ENCODE measurements around the gene TRAPPC12. TPM values are rescaled to one million over a fixed set of nuclear protein-coding genes. Genes with fewer than 3 reads are reported as not detected.
"Not testable (repeated sequence)": the region's sequence is repeated elsewhere in the genome, so short reads cannot be mapped to it uniquely, and the experiment has no call there.

TRAPPC12 gene
- total RNA-seq, 1 donor from 2014 or later = 91.7 TPM

DNA sequence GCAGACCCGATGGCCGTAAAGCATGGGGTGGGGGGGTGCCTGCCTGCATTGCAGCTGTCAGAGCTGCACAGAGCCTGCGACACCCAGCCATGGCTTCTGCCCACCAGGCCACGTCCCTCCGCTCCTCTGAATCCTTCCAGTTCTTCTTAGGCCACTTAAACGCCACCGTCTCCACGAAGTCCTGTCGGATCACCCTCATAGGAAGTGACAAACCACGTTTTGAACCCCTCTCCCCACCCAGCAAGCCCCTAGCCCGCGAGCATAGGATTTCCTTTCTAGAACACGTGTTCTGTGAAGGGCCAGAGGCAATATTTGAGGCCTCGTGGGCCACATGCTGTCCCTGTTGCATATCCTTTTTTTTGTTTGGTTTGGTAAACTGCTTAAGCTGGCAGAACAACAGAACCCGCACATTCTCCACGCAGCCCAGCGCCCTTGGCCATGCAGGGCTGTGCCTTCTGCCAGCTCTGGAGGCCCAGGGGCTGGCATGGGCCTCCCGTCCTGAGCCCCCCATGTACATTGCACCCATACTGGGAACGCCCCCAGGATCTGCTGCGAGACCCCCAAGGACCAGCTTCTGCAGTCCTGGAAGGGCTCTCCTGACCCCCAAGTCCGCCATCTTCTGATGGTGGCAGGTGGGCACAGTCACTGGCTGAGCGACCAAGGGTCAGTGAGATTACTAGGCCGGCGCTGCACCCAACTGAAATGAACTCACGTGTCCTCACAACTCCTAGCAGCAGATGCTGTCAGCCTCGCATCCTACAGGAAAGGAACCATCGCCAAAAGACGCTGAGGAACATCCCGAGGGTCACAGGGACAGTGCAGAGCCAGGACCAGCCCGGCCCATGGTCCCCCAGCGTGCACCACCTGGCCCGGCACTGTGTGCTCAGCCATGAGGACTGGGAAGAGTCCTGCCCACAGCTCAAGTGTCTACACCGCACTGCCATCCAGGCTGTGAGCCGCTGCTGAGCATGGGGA, 104.8 kb downstream of the TRAPPC12 start:
- no peak overlapping the region for H3K27ac Mint-ChIP-seq

DNA sequence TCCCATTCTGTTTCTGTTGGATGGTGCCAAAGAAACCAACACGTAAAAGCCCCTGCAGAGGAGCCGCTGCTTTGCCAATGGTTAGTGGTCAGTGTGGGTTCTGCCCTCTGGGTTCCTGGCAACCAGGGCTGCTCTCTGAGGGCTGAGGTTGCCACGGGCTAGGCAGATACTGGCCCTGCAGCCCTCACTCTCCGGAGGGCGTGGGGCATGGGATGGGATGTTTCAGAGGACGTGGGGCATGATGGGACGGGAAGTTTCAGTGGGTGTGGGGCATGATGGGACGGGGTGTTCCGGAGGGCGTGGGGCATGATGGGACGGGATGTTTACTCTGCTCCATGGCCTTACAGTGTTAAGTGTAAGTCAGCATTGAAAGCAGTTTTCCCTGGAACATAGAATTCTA, 105.7 kb downstream of the TRAPPC12 start:
- Mint-ChIP-seq H3K9me3 (no peaks in the 10 kb centered on the region), H3K27me3 (no peaks in the 10 kb centered on the region), H3K36me3 (ENCODE audit: low read depth) (peaks cover 5% of the 10 kb centered on the region), H3K4me3 (no peak overlapping the region), H3K4me1 (peaks cover 4% of the 10 kb centered on the region), H3K27ac (no peak overlapping the region)
- intact Hi-C loops (cut with micrococcal nuclease) = no loop called here
- DNase-seq = no peak

More for the DNA sequence above, 104.8 kb downstream of the TRAPPC12 start:
- H3K27me3 Mint-ChIP-seq = no peaks in the 10 kb centered on the region
- peaks cover 4% of the 10 kb centered on the region for H3K4me1 Mint-ChIP-seq
- peaks cover 7% of the 10 kb centered on the region for H3K36me3 Mint-ChIP-seq (ENCODE audit: low read depth)
- no peak for DNase-seq
- H3K9me3 Mint-ChIP-seq = no peaks in the 10 kb centered on the region
- intact Hi-C loops (cut with micrococcal nuclease) = no loop called here
- no peak overlapping the region for H3K4me3 Mint-ChIP-seq

DNA sequence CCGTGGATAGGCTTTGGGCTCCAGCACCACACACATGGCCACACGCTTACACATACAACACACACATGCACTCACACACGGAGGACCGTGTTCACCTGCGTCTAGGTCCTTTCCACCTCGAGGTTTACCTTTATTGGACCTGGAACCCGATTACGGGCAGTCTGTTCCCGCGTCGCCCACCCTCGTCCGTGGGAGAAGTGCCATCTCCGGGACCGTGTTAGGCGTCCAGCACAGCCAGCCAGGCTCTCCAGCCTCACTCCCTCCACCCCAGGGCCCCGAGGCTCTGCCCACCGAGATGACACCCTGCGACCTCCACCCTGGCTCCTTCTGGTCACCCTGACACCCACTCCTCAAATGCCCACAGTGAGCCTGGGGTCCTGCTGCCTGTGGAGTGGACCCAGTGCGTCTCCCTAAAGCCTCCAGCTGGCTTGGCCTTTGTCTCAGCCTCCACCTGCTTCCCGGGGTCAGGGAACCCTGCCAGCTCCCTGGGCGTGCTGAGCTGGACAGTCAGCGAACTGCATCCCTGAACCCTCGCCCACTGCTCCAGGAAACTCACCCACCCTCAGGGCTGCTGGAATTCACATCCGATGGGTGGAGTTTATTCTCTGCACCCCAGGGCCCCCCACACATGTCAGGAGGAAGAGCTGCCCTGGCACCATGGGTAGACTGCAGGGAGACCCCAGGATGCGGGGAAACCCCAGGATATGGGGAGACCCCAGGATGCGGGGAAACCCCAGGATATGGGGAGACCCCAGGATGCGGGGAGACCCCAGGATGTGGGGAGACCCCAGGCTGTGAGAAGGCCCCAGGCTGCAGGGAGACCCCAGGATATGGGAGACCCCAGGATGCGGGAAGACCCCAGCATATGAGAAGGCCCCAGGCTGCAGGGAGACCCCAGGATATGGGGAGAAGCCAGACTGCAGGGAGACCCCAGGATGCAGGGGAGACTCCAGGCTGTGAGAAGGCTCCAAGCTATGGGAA, 106.8 kb downstream of the TRAPPC12 start:
- no peaks in the 10 kb centered on the region for H3K4me1 Mint-ChIP-seq
- H3K9me3 Mint-ChIP-seq = no peaks in the 10 kb centered on the region
- no peaks in the 10 kb centered on the region for H3K27me3 Mint-ChIP-seq
- H3K36me3 Mint-ChIP-seq (ENCODE audit: low read depth) = no peaks in the 10 kb centered on the region
- intact Hi-C loops (cut with micrococcal nuclease) = no loop called here
- H3K27ac Mint-ChIP-seq = no peak overlapping the region
- no peak overlapping the region for H3K4me3 Mint-ChIP-seq
- DNase-seq = no peak

DNA sequence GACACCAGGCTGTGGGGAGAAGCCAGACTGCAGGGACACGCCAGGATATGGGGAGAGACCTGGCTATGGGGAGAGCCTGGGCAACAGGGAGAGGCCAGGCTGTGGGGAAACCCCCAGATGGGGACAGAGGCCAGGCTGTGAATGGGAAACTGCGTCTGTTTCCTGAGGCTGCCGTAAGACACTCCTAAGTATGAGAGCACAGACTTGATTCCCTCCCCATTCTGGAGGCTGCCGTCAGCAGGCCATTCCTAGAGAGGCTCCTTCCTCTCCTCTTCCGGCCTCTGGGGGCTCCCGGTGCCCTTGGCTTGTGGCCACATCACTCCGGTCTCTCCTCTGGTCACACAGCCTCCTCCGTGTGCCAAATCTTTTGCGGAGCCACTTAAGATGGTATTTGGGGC, 107.5 kb downstream of the TRAPPC12 start:
- Mint-ChIP-seq H3K4me1 (no peaks in the 10 kb centered on the region), H3K27ac (no peak overlapping the region), H3K36me3 (ENCODE audit: low read depth) (no peaks in the 10 kb centered on the region)

DNA sequence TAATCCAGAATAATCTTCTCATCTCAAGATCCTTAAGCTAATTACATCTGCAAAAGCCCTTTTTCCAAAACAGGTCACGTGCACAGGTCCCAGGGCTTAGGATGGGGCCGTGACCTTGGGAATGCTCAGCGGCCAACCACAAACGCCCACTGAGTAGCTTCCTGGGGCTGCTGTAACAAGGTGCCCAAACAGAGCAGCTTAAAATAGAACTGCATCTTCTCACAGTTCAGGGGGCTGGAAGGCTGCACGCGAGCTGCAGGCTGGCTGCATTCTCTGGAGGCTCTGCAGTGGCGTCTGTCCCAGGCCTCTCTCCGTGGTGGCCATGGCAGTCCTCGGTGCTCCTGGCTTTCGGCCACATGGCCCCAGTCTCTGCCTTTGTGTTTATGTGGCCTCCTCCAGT, 107.9 kb downstream of the TRAPPC12 start:
- intact Hi-C loops (cut with micrococcal nuclease) = no loop called here
- Mint-ChIP-seq H3K4me3 (no peak overlapping the region), H3K9me3 (no peaks in the 10 kb centered on the region), H3K27ac (no peak overlapping the region), H3K4me1 (no peaks in the 10 kb centered on the region), H3K27me3 (no peaks in the 10 kb centered on the region), H3K36me3 (ENCODE audit: low read depth) (no peaks in the 10 kb centered on the region)
- DNase-seq = no peak

More for the DNA sequence above, 107.5 kb downstream of the TRAPPC12 start:
- DNase-seq = no peak
- no peak overlapping the region for H3K4me3 Mint-ChIP-seq
- no peaks in the 10 kb centered on the region for H3K9me3 Mint-ChIP-seq
- no peaks in the 10 kb centered on the region for H3K27me3 Mint-ChIP-seq
- intact Hi-C loops (cut with micrococcal nuclease) = no loop called here

DNA sequence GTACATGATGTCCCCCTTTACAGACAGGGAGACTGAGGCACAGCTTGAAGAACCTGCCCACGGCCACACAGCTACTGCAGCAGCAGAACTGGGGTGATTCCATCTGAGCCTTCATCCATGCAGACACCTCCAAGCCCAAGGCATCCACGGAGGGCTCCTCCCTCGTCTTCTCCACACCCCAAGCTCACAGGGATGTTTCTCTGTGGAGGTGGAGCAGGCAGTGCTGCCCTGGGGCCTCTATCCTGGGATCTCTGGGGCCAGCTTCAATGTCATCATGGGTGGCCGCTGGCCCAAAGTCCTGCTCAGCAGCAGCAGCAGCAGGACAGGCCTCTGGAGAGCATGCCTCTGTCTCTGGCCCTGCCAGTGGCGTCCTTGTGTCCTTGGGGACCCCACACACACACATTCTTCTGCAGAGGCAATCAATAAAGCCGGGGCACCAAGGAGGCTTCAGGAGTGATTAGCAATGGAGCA, 108.6 kb downstream of the TRAPPC12 start:
- Mint-ChIP-seq H3K4me3 (no peak overlapping the region), H3K36me3 (ENCODE audit: low read depth) (no peaks in the 10 kb centered on the region), H3K27ac (no peak overlapping the region), H3K9me3 (no peaks in the 10 kb centered on the region), H3K27me3 (no peaks in the 10 kb centered on the region), H3K4me1 (no peaks in the 10 kb centered on the region)
- no peak for DNase-seq
- intact Hi-C loops (cut with micrococcal nuclease) = no loop called here

DNA sequence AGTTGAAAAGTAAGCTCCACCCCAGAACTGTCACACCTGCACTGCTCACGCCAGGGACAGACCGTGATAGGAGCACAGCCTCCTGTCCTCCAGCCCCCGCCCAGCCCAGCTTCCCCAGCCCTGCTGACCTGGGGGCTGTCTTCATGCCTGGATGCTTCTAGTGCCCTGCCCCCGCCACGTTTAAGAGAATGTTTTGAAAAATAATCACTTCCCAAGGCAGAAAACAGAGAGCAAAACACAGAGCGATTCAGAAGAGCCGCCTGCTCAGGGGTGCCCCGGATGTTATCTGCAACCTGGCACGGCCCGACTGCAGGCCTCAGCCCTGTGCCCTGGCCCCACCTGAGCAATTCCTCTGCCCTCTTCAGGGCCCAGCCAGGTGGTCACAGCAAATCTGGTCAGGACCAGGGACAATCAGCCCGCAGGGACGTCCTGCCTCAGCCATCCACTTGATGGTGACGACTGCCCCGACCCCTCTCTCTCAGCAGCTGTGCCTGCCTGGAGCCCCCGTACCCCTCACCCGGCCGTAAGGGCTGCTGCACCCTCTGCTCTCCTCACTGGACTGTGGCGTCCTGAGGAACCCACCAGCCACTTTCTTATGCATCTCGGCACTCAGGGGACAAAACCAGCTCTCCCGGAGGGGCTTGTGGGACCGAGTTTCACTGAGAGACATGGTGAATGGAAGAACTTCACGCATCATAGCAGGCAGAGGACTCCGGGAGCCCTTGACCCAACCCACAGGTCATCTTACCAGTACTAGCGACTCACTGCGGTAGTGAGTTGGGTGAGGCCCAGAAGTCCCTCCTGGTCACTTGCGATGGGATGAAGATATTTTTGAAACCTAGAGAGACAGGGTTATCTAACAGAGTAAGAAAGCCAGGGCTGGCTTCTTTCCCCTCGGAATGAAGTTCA, 109.6 kb downstream of the TRAPPC12 start:
- no peak overlapping the region for H3K4me3 Mint-ChIP-seq
- H3K9me3 Mint-ChIP-seq = no peaks in the 10 kb centered on the region
- no peak overlapping the region for H3K27ac Mint-ChIP-seq
- no peaks in the 10 kb centered on the region for H3K27me3 Mint-ChIP-seq
- peaks cover 1% of the 10 kb centered on the region for H3K4me1 Mint-ChIP-seq
- no peaks in the 10 kb centered on the region for H3K36me3 Mint-ChIP-seq (ENCODE audit: low read depth)
- intact Hi-C loops (cut with micrococcal nuclease) = no loop called here
- no peak for DNase-seq

DNA sequence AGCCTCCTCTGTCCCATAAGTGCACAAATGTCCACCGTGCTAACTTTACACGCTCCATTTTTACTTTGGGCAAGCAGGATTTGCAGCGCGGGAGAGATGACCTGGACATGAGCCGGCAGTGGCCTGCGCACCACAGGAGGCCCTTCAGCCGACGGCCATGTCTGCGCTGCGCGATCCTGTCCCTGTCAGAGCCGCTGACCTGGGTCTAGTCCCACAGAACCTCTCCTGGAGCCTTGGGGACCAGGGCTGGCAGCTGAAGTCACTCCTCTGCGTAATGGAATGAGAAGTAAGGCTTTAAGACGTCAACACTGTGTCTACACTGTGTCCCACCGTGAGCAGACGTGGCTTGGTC, 110.2 kb downstream of the TRAPPC12 start:
- Mint-ChIP-seq H3K4me1 (peaks cover 1% of the 10 kb centered on the region), H3K4me3 (no peak overlapping the region), H3K9me3 (no peaks in the 10 kb centered on the region), H3K27ac (no peak overlapping the region), H3K36me3 (ENCODE audit: low read depth) (no peaks in the 10 kb centered on the region), H3K27me3 (no peaks in the 10 kb centered on the region)
- DNase-seq = no peak
- intact Hi-C loops (cut with micrococcal nuclease) = no loop called here

DNA sequence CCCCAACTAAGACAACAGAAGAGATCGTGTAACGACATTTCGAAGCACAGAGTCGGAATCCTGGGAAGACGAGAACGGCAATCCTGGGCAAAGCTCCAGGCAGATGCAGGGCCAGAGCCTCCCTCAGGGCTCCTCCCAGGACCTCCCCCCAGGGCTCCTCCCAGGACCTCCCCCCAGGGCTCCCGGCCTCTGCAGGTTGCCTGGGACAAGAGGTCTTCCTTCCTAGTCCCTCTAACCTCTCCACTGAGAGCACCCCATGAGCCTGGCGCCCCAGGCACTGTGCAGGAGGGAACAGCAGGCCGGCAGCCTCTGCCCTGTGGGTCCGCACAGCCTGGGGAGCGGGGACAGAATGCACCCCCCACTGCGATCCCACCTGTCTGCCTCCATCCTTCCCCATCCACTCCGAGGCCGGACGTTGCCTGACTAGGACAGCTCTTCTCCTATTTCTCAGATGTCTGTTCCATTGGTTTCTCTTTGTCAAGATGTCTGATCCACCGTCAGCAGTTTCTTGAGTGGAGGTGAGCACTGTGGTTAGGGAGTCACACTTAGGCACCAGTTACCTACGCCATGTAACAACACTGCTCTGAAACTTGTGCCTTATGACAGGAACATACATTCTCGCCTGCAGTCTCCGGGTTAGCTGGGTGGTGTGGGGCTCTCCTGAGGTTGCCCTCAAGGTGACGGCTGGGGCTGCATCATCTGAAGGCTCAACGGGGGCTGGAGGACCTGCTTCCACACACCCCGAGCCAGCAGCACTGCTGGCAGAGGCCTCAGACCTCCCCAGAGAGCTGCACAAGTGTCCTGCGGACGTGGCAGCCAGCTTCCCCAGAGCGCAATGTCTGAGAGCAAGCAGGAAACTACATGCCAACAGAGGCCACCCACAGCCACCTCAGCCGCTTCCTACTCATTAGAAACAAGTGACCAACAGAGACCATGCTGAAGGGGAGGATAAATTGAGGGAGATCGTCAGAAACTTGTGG, 111.0 kb downstream of the TRAPPC12 start:
- no peaks in the 10 kb centered on the region for H3K36me3 Mint-ChIP-seq (ENCODE audit: low read depth)
- H3K27ac Mint-ChIP-seq = no peak overlapping the region
- H3K27me3 Mint-ChIP-seq = no peaks in the 10 kb centered on the region
- no peak for DNase-seq
- H3K4me3 Mint-ChIP-seq = no peak overlapping the region
- H3K4me1 Mint-ChIP-seq = peaks cover 1% of the 10 kb centered on the region
- intact Hi-C loops (cut with micrococcal nuclease) = no loop called here
- no peaks in the 10 kb centered on the region for H3K9me3 Mint-ChIP-seq

DNA sequence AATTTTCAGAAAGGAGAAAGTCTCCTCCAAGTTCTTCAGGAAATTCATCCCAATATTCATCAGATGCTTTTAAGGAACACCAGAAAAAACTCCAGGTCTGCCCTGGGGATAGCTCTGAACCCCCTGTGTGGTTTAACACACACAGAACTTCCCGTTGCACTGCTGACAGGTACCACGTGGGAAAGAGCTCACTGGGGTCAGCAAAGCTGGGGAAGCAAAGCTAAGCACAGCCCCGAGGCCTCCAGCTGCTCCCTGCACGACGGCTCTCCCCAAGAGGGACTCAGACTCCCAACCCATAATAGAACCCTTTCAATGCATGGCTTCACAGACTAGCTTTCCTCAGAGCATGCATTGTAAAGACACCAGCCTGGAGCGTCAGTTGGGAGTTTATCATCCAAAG, 111.8 kb downstream of the TRAPPC12 start:
- peaks cover 1% of the 10 kb centered on the region for H3K4me1 Mint-ChIP-seq
- H3K9me3 Mint-ChIP-seq = no peaks in the 10 kb centered on the region
- intact Hi-C loops (cut with micrococcal nuclease) = no loop called here
- peaks cover 3% of the 10 kb centered on the region for H3K36me3 Mint-ChIP-seq (ENCODE audit: low read depth)
- DNase-seq = no peak
- no peak overlapping the region for H3K27ac Mint-ChIP-seq
- H3K27me3 Mint-ChIP-seq = no peaks in the 10 kb centered on the region
- no peak overlapping the region for H3K4me3 Mint-ChIP-seq

DNA sequence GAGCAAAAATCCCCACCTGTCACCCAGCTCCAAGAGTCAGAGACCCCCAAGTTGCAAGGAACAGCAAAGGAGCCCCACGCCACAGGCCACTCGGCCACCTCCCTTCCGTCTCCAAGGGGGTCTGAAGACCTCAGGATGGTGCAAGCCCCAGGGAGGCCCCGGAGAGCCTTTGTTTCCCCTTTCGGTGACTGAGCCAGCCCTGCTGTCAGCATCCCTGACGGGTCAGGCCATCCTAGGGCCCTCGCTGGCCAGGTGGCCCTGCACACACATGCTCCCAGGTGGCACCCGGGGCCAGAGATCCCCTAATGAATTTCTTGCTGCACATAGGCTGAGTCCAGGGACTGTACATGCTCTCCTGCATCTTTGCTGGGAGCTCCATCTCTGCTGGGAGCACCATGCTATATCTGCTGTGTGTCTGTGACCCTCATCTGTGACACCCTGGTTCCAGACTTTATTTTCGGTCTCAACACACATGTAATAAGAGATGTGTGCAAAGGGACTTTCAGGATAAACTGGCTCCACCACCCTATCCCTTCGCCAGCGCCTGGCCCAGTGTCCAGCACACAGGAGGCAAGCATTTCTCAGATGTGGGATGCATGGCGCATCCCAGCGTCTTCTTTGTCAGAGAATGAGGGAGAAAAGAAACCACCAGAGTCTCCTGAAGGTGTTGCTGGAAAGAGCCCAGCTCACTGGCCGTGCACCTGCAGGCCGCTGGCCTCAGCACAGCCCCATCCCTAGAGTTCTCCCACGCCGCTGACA, 112.4 kb downstream of the TRAPPC12 start:
- peaks cover 3% of the 10 kb centered on the region for H3K36me3 Mint-ChIP-seq (ENCODE audit: low read depth)
- no peak for DNase-seq
- no peak overlapping the region for H3K4me3 Mint-ChIP-seq
- H3K4me1 Mint-ChIP-seq = peaks cover 1% of the 10 kb centered on the region
- no peaks in the 10 kb centered on the region for H3K9me3 Mint-ChIP-seq
- intact Hi-C loops (cut with micrococcal nuclease) = no loop called here
- no peaks in the 10 kb centered on the region for H3K27me3 Mint-ChIP-seq
- H3K27ac Mint-ChIP-seq = no peak overlapping the region

DNA sequence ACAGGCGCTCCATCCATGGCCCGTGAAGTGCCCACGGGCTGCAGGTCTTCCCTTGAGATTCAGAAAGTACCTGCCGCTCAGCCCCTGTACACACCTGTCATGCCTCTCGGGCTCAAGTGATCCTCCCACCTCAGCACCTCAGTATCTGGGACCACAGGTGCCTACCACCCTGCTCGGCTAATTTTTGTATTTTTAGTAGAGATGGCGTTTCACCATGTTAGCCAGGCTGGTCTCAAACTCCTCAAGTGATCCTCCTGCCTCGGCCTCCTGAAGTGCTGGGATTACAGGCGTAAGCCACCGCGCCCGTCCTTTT, 112.9 kb downstream of the TRAPPC12 start:
- intact Hi-C loops (cut with micrococcal nuclease); H3K4me3 Mint-ChIP-seq; H3K9me3 Mint-ChIP-seq; H3K27me3 Mint-ChIP-seq; H3K27ac Mint-ChIP-seq; H3K36me3 Mint-ChIP-seq (ENCODE audit: low read depth); DNase-seq; H3K4me1 Mint-ChIP-seq: not testable (repeated sequence)

Measured in activated CD4-positive, alpha-beta T cell treated with anti-CD3 and anti-CD28 coated beads, Interleukin-2, amount 10 ng/mL, durations not matched to agents 24 days and 14 days (primary cell).